Neural cell (in vitro differentiated cells): ENCODE results near the gene CNTNAP5.

Experiments used
- CTCF ChIP-seq: fragments of 450-650 bp; IDR thresholded peaks from 2 replicates; pipeline ENCODE4 v1.5.1; 2014; ENCODE audit warnings: antibody characterized with exemption, mild to moderate bottlenecking, moderate library complexity; ENCODE audit not compliant: poor library complexity, severe bottlenecking
- EP300 ChIP-seq: fragments of 450-650 bp; conservative IDR thresholded peaks from 2 replicates; pipeline ENCODE4 v1.6.1; 2014; ENCODE audit warnings: antibody characterized with exemption, mild to moderate bottlenecking, moderate library complexity; ENCODE audit not compliant: poor library complexity, severe bottlenecking
- EZH2 ChIP-seq: fragments of 200-600, 300-800 bp; shearing (Covaris generic), sonication (generic); IDR thresholded peaks from 2 replicates; pipeline ENCODE4 v1.6.1; 2014; ENCODE audit warnings: antibody characterized with exemption, low read length, borderline replicate concordance, mild to moderate bottlenecking; ENCODE audit not compliant: insufficient read depth, poor library complexity, severe bottlenecking
- POLR2AphosphoS5 ChIP-seq: IDR thresholded peaks from 2 replicates; pipeline ENCODE4 v1.6.1; 2012
- REST ChIP-seq: IDR thresholded peaks from 2 replicates; pipeline ENCODE4 v1.6.1; 2012; ENCODE audit warnings: borderline replicate concordance
- SMC3 ChIP-seq: fragments of 450-650 bp; conservative IDR thresholded peaks from 2 replicates; pipeline ENCODE4 v1.6.1; 2014; ENCODE audit warnings: antibody characterized with exemption, mild to moderate bottlenecking, moderate library complexity; ENCODE audit not compliant: poor library complexity

- TF ChIP-seq CTCF (no peak), POLR2AphosphoS5 (no peak), EP300 (no peak), REST (no peak), EZH2 (no peak), SMC3 (no peak)
Measured at GRCh38 chr2:124883595-124883994, 858.5 kb downstream of the CNTNAP5 start.
